Epithelial cell of proximal tubule (primary cell): Measurements from ENCODE around the gene NEUROG2. TPM values are rescaled to one million over a fixed set of nuclear protein-coding genes. Genes with fewer than 3 reads are reported as not detected.
"Not testable (repeated sequence)": the region's sequence is repeated elsewhere in the genome, so short reads cannot be mapped to it uniquely, and the experiment has no call there.

Experiments used
- DNase-seq: peaks from one replicate; pipeline ENCODE4 v3.0.0-alpha.2; 2011; ENCODE audit warnings: low read depth
- H3K4me3 ChIP-seq: 2 replicates; pipeline ENCODE4 v1.5.1; 2011; ENCODE audit warnings: low read depth, mild to moderate bottlenecking, low read length
- total RNA-seq: library from RNA; depleted of rRNA; stranded (reverse); fragments of >200 nt; gene quantifications from 2 replicates; pipeline ENCODE4 v1.2.3, GENCODE V29; 2015
- TF ChIP-seq, protein P1 (sequence below): conservative IDR thresholded peaks from 2 replicates; pipeline ENCODE4 v1.5.1; 2012; ENCODE audit warnings: low read depth, mild to moderate bottlenecking, low read length

Gene NEUROG2
- total RNA-seq, 1 donor from 2014 or later: not detected

DNA sequence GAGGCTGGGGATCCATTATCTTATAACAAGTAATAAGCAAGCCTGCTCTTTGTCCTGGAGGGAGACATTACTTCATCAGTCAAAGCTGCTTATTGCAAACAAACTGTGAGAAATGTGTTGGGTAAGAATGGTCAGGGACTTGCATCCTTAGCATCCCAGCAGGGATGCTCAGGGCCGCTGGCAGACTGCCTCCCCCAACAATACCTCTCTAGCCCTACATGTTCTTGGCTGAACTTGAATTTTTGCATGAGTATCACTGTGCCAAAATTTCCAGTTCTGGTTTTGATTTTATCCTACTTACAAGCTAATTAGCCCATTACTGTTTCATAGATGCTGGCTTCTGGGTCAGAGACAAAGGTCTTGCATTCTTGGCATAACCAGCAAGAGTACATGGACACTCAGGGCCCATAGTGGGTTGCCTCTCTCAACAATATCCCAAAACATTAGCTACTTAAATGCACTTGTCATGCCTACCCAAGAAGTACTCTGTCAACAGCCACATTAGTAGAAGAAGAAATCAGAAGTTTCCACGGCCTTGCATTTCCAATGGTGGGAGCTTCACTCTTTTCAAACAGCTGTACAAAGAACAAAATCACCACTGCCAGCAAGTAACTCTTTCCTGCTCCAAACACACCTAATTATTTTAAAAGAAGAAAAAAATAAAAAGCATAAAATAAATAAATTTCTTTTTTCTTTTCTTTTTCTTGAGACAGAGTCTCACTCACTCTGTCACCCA is 41.9 kb upstream of the NEUROG2 start:
- TF ChIP-seq, protein P1, sequence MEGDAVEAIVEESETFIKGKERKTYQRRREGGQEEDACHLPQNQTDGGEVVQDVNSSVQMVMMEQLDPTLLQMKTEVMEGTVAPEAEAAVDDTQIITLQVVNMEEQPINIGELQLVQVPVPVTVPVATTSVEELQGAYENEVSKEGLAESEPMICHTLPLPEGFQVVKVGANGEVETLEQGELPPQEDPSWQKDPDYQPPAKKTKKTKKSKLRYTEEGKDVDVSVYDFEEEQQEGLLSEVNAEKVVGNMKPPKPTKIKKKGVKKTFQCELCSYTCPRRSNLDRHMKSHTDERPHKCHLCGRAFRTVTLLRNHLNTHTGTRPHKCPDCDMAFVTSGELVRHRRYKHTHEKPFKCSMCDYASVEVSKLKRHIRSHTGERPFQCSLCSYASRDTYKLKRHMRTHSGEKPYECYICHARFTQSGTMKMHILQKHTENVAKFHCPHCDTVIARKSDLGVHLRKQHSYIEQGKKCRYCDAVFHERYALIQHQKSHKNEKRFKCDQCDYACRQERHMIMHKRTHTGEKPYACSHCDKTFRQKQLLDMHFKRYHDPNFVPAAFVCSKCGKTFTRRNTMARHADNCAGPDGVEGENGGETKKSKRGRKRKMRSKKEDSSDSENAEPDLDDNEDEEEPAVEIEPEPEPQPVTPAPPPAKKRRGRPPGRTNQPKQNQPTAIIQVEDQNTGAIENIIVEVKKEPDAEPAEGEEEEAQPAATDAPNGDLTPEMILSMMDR: no peak
- no peak overlapping the region for H3K4me3 ChIP-seq
- no peak for DNase-seq

DNA sequence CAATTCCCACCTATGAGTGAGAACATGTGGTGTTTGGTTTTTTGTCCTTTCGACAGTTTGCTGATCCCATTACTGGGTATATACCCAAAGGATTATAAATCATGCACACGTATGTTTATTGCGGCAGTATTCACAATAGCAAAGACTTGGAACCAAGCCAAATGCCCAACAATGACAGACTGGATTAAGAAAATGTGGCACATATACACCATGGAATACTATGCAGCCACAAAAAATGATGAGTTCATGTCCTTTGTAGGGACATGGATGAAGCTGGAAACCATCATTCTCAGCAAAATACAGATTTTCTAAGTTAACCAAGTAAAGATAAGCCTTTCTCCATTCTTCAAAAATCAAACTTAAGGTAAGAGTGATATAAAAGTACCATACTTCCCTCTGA is 38.3 kb upstream of the NEUROG2 start:
- DNase-seq, H3K4me3 ChIP-seq: not testable (repeated sequence)

DNA sequence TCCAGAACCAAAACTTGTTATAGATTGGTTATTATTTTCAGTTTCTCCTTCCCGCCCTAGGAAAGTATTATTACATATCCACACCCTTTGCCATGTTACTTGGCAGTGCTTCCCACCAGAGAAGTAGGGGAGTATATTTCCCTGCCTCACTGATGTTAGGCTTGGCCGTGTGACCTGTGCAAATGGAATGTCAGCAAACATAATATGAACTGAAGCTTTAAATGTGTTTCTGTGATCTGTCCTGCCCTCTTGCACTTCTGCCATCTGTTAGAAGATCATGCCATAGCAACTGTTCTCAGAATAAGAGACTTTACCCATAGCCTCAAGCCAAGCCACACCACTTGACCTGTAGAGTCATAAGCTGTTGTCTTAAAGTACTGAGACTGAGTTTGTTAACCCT is 36.7 kb upstream of the NEUROG2 start:
- TF ChIP-seq, protein P1: no peak
- peak; percentile 44 for DNase-seq
- no peak overlapping the region for H3K4me3 ChIP-seq

DNA sequence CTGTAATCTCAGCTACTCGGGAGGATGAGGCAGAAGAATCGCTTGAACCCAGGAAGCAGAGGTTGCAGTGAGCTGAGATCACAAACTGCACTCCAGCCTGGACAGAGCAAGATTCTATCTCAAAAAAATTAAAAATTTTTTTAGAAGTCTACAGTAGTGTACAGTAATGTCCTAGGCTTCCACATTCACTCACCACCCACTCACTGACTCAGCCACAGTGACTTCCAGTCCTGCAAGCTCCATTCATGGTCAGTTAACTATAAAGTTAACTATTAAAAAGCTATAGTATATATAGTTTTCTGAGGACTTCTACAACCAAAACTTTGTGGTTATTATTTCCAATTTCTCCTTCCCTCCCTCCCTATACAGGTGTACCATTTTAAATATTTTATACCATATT is 34.7 kb upstream of the NEUROG2 start:
- peak; percentile 48 for DNase-seq
- TF ChIP-seq, protein P1: no peak
- H3K4me3 ChIP-seq: no peak overlapping the region

DNA sequence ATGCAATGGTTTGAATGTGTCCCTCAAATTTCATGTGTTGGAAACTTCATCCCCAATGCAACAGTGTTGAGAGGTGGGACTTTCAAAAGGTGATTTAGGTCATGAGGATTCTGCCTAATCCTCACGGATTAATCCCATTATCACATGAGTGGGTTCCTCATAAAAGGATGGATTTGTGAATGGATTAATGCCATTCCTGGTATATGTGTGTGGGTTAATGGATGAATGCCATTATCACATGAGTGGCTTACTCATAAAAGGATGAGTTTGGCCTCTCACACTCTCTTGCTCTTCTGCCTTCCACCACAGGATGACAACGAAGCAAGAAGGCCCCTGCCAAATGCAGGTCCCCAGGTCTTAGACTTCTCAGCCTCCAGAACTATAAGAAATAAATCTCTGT is 30.5 kb upstream of the NEUROG2 start:
- H3K4me3 ChIP-seq: no peak overlapping the region
- DNase-seq: no peak
- TF ChIP-seq, protein P1: no peak

DNA sequence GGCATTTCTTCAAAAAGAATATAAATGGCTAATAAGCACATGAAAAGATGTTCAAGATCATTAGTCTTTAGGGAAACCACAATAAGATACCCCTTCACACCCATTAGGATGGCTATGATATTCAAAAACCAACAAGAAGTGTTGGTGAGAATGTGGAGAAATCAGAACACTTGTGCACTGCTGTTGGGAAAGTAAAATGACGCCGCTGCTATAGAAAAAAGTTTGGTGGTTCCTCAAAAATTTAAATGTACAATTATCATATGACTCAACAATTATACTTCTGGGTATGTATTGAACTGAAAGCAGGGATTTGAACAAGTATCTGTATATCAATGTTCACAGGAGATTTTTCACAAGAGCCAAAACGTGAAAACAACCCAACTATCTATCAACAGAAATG is 29.4 kb upstream of the NEUROG2 start:
- TF ChIP-seq, protein P1: no peak
- no peak overlapping the region for H3K4me3 ChIP-seq
- no peak for DNase-seq

DNA sequence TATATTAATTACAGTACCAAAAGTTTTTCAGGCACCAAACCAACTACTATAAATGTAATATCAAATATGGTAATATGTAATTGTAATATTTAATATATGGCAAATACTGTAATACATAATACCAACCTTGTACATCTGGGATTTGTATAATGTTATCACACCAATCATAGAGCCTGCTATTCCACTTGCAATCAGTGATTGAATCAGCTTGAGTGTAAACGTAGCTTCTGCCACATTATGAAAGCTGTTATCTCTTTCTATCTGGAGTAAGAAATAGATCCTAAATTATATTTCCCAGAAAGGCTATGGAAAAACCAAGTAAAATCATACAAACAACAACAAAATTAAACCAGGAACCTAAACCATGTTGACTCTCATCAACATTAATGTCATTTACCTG is 24.7 kb upstream of the NEUROG2 start:
- DNase-seq: no peak
- TF ChIP-seq, protein P1: no peak
- H3K4me3 ChIP-seq: no peak overlapping the region
